ENCODE results near the gene GPR155. TPM values are rescaled to one million over a fixed set of nuclear protein-coding genes. Genes with fewer than 3 reads are reported as not detected.

Gene GPR155
- polyA plus RNA-seq, 3 donors, result 3.4 to 7.6 (median 7.0) TPM

DNA sequence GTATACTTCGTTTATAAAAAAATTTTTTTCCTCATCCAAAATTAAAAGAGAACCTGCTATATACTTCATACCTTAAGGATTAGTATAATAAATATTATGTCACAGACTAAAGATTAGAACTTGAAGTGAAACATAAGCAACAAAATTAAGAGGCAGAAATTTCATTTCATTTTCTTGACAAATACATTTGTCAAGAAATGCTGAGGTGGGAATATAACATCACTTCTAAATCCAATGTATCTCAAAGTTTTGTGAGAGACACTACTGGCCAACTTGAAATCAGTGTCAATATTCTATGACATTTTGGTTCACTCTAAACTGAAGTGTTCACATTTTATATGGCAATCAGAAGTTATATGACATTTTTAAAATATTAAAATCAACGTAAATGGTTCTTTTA lies 47.5 kb downstream of the GPR155 start:
- H3K36me3 ChIP-seq (replicated peaks in 1 of 2; ENCODE audit: control insufficient read depth in 1 of 2, insufficient read depth in 2 of 2, low read length in 2 of 2), result peaks cover 10 to 24% of the 10 kb centered on the region in 2 donors
- no peak overlapping the region for H3K4me3 ChIP-seq (replicated peaks in 1 of 3; ENCODE audit: low read depth in 2 of 3, low read length in 3 of 3)
- DNase-seq, result no peak
- no peaks in the 10 kb centered on the region for H3K9me3 Mint-ChIP-seq
- H3K27me3 Mint-ChIP-seq (ENCODE audit: low read depth in 3 of 3), result peaks cover 0 to 2% (median 0%) of the 10 kb centered on the region in 3 donors
- H3K27ac Mint-ChIP-seq, result no peak overlapping the region
- no peaks in the 10 kb centered on the region for H3K27me3 ChIP-seq (ENCODE audit: control insufficient read depth in 2 of 2, insufficient read depth in 2 of 2, low read length in 2 of 2)
- H3K4me2 ChIP-seq (replicated peaks; ENCODE audit: extremely low read depth, low read length, poor library complexity, severe bottlenecking), result no peak overlapping the region
- H3K4me3 Mint-ChIP-seq, result no peak overlapping the region
- H3K9me3 ChIP-seq (replicated peaks in 1 of 2; ENCODE audit: control insufficient read depth in 1 of 2, insufficient read depth in 1 of 2, low read length in 2 of 2), result no peaks in the 10 kb centered on the region
- peaks cover 25 to 41% of the 10 kb centered on the region in 2 donors for H3K36me3 Mint-ChIP-seq
- H3K79me2 ChIP-seq (ENCODE audit: insufficient read depth, low read length), result no peaks in the 10 kb centered on the region
- peaks cover 8% of the 10 kb centered on the region for H3K4me1 Mint-ChIP-seq
- no peak overlapping the region for H3K9ac ChIP-seq (ENCODE audit: insufficient read depth, low read length, poor library complexity, severe bottlenecking)
- TF ChIP-seq, protein P1, sequence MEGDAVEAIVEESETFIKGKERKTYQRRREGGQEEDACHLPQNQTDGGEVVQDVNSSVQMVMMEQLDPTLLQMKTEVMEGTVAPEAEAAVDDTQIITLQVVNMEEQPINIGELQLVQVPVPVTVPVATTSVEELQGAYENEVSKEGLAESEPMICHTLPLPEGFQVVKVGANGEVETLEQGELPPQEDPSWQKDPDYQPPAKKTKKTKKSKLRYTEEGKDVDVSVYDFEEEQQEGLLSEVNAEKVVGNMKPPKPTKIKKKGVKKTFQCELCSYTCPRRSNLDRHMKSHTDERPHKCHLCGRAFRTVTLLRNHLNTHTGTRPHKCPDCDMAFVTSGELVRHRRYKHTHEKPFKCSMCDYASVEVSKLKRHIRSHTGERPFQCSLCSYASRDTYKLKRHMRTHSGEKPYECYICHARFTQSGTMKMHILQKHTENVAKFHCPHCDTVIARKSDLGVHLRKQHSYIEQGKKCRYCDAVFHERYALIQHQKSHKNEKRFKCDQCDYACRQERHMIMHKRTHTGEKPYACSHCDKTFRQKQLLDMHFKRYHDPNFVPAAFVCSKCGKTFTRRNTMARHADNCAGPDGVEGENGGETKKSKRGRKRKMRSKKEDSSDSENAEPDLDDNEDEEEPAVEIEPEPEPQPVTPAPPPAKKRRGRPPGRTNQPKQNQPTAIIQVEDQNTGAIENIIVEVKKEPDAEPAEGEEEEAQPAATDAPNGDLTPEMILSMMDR (IDR thresholded peaks at IDR 0.05), result no peak
- H3K4me1 ChIP-seq (ENCODE audit: control insufficient read depth in 1 of 2, insufficient read depth in 2 of 2, low read length in 2 of 2), result peaks cover 0 to 3% of the 10 kb centered on the region in 2 donors
- intact Hi-C loops (cut with micrococcal nuclease), result no loop called here
- no peak overlapping the region for H3K27ac ChIP-seq (ENCODE audit: low read depth in 1 of 2, low read length in 2 of 2)
- H4K20me1 ChIP-seq (ENCODE audit: insufficient read depth, low read length), result no peaks in the 10 kb centered on the region
- H2AFZ ChIP-seq (ENCODE audit: insufficient read depth, low read depth, low read length, poor library complexity, severe bottlenecking), result no peak overlapping the region
- no CpG with 5 or more reads among the region's 2 CpGs for WGBS (ENCODE audit: insufficient coverage)

GRCh38 chr2:174438146-174438886 lies 48.5 kb downstream of the GPR155 start:
- Histone ChIP-seq H3K36me3 (replicated peaks in 1 of 2; ENCODE audit: control insufficient read depth in 1 of 2, insufficient read depth in 2 of 2, low read length in 2 of 2) (peaks cover 4 to 17% of the 10 kb centered on the region in 2 donors), H3K27me3 (ENCODE audit: control insufficient read depth in 2 of 2, insufficient read depth in 2 of 2, low read length in 2 of 2) (no peaks in the 10 kb centered on the region), H4K20me1 (ENCODE audit: insufficient read depth, low read length) (no peaks in the 10 kb centered on the region), H3K9me3 (replicated peaks in 1 of 2; ENCODE audit: control insufficient read depth in 1 of 2, insufficient read depth in 1 of 2, low read length in 2 of 2) (no peaks in the 10 kb centered on the region), H3K4me2 (replicated peaks; ENCODE audit: extremely low read depth, low read length, poor library complexity, severe bottlenecking) (no peak overlapping the region), H3K27ac (ENCODE audit: low read depth in 1 of 2, low read length in 2 of 2) (no peak overlapping the region), H3K9ac (ENCODE audit: insufficient read depth, low read length, poor library complexity, severe bottlenecking) (no peak overlapping the region), H3K4me1 (ENCODE audit: control insufficient read depth in 1 of 2, insufficient read depth in 2 of 2, low read length in 2 of 2) (peaks cover 0 to 3% of the 10 kb centered on the region in 2 donors), H3K4me3 (replicated peaks in 1 of 3; ENCODE audit: low read depth in 2 of 3, low read length in 3 of 3) (no peak overlapping the region), H2AFZ (ENCODE audit: insufficient read depth, low read depth, low read length, poor library complexity, severe bottlenecking) (no peak overlapping the region), H3K79me2 (ENCODE audit: insufficient read depth, low read length) (no peaks in the 10 kb centered on the region)
- DNase-seq, result no peak
- TF ChIP-seq, protein P1 (IDR thresholded peaks at IDR 0.05), result no peak
- H3K4me1 Mint-ChIP-seq, result peaks cover 8% of the 10 kb centered on the region
- H3K36me3 Mint-ChIP-seq, result peaks cover 18 to 35% of the 10 kb centered on the region in 2 donors
- H3K4me3 Mint-ChIP-seq, result no peak overlapping the region
- no peaks in the 10 kb centered on the region for H3K9me3 Mint-ChIP-seq
- H3K27me3 Mint-ChIP-seq (ENCODE audit: low read depth in 3 of 3), result peaks cover 0 to under 1% (median 0%) of the 10 kb centered on the region in 3 donors
- peak overlapping the region in 1 of 7 donors; percentile 53 for H3K27ac Mint-ChIP-seq
- whole genome bisulfite sequencing (ENCODE audit: insufficient coverage), result 67% methylated on average over 3 of the region's 13 CpGs
- intact Hi-C loops (cut with micrococcal nuclease), result no loop called here
